B cell (primary cell): ENCODE measurements around the gene RFX4.

Experiments used
- EZH2 ChIP-seq: IDR thresholded peaks from 2 replicates; pipeline ENCODE4 v1.6.1; 2012; ENCODE audit warnings: borderline replicate concordance, low read depth, mild to moderate bottlenecking, moderate library complexity, low read length; ENCODE audit not compliant: insufficient read depth, poor library complexity, severe bottlenecking
- TF ChIP-seq, protein P1 (sequence below): fragments of 200-600 bp; IDR thresholded peaks from one replicate; pipeline ENCODE4 v1.8.0; 2022; ENCODE audit warnings: antibody characterized with exemption, mild to moderate bottlenecking

- TF ChIP-seq, protein P1, sequence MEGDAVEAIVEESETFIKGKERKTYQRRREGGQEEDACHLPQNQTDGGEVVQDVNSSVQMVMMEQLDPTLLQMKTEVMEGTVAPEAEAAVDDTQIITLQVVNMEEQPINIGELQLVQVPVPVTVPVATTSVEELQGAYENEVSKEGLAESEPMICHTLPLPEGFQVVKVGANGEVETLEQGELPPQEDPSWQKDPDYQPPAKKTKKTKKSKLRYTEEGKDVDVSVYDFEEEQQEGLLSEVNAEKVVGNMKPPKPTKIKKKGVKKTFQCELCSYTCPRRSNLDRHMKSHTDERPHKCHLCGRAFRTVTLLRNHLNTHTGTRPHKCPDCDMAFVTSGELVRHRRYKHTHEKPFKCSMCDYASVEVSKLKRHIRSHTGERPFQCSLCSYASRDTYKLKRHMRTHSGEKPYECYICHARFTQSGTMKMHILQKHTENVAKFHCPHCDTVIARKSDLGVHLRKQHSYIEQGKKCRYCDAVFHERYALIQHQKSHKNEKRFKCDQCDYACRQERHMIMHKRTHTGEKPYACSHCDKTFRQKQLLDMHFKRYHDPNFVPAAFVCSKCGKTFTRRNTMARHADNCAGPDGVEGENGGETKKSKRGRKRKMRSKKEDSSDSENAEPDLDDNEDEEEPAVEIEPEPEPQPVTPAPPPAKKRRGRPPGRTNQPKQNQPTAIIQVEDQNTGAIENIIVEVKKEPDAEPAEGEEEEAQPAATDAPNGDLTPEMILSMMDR, result no peak
- TF ChIP-seq EZH2, result no peak
These were observed 72.8 kb downstream of the RFX4 start for GRCh38 chr12:106655577-106655976.
